Activated CD4-positive, alpha-beta T cell treated with anti-CD3 and anti-CD28 coated beads, Interleukin-2, amount 50 U/mL, for 4 hours (primary cell): ENCODE results near the gene ADAT3.

Source experiments
- DNase-seq, 2 experiments: peaks; one replicate each; pipeline ENCODE4 v3.0.0-alpha.2; 2020

The ADAT3 gene

DNA sequence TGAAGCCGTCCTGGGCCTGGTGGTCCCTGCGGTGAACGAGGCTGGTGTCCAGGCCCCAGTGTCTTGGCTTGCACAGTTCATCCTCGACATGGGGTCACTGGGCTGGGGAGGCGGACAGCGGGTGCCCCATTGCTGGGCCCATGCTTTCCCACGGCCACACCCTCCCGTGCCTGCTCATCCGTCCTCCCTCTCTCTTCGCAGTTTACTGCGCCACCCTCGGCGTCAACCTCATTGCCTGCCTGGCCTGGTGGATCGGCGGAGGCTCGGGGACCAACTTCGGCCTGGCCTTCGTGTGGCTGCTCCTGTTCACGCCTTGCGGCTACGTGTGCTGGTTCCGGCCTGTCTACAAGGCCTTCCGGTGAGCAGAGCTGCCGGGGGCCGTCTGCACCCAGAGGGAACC is 12.7 kb downstream of the ADAT3 start:
- no peak for DNase-seq

DNA sequence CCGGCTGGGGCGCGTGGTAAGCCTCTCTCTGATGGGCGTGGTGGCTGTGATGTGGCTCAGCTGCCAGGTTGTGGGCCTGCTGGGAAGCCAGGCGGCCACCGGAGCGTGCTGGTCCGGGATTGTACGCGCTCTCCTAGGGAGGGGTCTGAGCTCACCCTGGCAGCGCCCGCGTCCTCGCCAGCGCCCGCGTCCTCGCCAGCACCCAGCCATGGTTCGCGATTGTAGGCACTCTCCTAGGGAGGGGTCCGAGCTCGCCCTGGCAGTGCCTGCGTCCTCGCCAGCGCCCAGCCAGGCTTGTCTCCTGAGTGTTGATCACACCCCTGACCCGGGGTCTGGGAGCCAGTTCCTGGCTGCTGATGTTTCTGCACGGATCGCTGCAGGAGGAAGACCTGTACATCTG is 13.8 kb downstream of the ADAT3 start:
- DNase-seq, result no peak

DNA sequence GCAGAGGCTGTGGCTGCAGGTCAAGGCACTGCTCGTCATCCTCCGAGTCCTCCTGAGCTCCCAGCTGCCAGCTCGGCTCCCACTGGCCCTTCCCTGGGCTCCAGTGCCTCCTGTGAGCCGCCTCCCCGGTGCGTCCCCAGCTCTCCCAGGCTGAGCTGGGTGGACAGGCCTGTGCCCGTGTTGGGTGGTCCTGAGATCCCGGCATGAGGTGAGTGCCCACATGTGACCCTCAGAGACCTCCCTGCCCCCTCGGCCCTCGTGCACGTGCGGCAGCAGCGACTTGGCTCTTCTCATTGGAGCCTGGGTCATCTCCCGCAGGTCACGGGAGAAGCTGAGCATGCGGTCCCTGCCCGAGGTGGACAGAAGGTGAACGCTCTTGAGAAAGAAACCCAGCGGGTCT is 15.4 kb downstream of the ADAT3 start:
- no peak for DNase-seq

DNA sequence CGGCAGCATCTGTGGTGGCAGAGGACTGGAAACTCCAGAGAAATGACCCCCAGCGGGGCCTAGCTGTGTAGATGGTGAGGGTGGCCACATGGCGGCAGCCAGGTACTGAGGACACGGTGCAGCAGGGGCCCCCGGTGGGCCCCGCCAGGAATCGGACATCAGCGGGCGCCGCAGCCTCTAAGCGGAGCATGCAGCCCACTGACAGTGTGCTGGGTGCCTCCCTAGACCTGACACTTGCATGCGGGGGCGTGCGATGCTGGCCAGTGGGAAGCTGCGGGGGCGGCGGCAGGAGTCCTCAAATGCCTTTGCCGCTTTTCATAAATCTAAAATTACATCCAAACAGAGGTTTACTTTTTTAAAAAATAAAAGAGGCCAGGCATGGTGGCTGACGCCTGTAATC is 16.1 kb downstream of the ADAT3 start:
- DNase-seq, result no peak

DNA sequence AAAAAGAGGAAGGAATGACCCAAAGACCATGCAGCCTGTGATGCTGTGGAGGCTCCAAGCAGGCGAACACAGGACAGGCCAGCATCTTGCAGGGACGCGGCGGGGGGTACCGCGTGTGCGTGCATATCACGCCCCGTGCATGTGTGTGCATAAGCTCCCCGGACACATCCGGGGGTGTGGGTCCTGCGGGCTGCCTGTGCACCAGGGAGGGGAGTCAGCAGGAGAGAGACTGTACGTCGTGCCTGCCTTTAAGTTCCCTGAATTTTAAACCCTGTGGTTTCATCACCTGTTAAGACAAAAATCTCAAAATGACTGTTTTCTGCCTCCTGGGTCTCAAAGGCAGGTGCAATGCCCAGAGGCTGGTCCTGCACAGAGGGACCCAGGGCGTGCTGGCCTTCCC is 16.6 kb downstream of the ADAT3 start:
- no peak for DNase-seq

DNA sequence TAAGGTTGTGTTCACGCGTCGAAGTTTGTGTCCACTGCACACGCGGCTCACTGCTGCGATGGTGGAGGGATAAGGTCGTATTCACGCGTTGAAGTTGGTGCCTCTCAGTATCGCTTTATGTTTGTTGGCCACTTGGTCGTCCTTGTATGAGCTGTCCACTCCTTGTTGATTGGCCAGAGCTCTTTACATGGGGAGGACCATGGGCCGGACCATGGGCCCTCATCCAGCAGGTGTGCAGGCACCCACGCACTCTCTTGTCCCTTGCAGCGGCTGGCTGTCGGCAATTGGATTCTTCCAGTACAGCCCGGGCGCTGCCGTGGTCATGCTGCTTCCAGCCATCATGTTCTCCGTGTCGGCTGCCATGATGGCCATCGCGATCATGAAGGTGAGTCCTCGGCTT is 17.6 kb downstream of the ADAT3 start:
- DNase-seq, result no peak

DNA sequence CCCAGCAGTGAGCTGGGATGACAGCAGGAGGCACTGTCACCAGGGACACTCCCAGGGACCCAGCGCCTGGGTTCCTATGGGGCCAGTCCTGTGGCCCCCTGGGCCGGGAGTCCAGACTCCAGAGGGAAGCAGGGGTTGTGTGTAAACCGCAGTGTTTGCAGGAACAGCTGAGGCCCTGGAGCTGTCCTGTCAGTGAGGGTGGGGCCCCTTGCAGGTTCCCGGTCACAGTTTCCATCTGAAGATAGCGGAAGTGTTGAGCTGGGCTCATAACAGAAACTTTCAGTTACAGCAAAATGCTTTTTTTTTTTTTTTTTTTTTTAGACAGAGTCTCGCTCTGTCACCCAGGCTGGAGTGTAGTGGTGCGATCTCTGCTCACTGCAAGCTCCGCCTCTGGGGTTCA is 18.1 kb downstream of the ADAT3 start:
- peak in 1 of 2 experiments; percentile 47 for DNase-seq

DNA sequence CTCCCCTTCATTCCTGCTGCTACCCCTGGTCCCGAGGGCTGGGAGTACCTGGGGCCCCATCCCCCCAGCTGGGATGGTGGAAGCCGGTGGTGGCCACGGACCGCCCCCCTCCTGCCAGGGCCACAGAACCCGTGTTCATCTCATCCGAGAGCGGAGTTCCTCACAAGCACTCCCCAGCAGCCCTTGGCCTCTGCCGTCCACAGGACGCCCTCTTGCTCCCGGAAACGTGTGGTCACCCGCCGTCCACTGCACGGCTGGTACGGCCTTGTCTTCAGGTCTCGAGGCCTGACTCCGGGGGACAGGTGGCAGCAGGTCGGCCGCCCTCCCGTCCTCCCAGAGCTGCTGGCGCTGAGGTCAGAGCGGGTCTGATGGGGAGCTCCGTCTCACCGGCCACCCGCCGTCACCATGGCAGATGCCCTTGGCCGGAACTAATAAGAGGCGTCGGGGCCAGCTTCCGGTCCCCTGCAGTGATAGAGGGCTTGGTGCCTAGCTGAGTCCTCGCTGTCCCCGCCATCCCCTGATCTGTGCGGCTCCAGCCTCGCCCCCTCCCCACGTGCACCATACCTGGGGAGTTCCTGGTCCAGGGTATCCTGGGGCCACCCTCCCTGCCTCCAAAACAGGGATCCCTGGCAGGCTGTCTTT is 19.2 kb downstream of the ADAT3 start:
- DNase-seq, result no peak

DNA sequence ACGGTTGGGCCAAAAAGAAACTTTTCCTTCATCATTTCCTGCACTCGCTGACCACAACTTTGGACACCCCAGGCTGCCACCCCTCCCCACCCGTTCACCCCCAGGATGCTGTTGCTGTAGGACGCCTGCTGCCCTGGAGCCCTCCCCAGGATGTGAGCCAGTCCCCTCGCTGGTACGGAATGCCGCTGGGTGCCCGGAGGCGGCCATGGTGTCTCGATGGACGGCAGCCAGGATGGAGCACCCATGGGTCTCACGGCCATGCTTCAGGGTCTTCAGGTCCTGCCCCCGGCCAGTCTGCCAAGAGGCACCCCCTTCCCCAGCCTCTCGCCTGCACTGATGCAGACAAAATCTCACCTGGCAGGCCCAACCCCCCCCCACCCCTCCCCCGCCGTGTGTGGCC is 20.3 kb downstream of the ADAT3 start:
- DNase-seq, result no peak

DNA sequence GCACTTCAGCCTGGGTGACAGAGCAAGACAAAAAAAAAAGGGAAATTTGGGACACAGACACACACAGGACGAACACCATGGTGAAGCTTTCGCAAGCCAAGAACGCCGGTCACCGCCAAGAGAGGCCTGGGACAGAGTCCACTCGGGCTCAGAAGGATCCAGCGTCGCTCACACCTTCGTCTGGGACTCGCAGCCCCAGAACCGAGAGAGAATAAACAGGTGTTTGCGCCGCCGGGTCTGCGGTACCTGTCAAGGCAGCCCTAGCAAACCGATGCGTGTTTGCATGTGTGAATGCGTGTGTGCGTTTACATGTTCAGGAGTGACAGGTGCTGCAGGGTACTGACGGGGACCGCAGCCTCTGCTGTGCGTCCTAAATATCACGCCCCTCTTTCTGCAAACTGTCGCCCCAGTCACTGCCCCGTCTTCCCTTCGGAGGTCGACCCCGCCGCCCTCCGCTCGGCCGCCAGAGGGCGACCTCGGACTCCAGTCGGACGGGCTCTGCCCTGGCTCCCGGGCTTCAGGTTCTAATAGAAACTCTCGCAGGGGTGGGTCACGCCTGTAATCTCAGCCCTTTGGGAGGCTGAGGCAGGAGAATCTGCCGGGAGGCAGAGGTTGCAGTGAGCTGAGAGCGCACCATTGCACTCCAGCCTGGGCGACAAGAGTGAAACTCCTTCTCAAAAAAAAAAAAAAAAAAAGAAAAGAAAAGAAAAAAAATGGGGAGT is 24.0 kb downstream of the ADAT3 start:
- peak; percentile 73 to 74 for DNase-seq

DNA sequence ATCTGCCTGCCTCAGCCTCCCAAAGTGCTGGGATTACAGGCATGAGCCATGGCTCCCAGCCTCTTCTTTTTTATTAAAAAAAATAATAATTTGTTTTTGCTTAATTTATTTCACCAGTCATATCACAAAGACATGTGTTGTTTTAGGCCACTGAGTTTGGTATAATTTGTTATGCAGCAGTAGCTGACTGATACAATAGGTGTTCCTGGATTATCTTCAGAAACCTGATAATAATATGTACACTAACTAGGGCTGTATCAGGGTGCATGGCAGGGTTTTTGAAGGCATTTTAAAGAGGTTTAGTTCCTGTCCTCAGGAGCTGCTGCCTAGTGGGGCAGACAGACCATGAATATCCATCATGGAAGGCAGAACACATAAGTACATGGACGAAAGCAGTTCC is 26.2 kb downstream of the ADAT3 start:
- no peak for DNase-seq

DNA sequence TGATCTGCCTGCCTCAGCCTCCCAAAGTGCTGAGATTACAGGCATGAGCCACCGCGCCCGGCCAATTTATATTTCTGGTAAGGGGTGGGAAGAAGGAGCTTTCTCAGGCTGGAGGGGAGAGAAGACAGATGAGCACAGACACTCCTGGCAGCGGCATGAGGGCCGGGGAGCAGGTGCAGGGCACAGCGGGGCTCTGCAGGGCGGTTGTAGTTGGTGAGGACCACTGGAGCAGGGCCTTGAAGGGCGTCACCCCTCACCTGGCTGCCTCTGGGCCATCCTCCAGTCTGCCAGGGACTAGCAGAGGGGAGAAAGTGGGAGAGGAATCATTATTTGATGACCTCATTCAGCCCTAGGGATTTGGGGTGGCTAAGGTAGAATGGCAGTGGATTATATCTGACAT is 27.2 kb downstream of the ADAT3 start:
- DNase-seq, result no peak

DNA sequence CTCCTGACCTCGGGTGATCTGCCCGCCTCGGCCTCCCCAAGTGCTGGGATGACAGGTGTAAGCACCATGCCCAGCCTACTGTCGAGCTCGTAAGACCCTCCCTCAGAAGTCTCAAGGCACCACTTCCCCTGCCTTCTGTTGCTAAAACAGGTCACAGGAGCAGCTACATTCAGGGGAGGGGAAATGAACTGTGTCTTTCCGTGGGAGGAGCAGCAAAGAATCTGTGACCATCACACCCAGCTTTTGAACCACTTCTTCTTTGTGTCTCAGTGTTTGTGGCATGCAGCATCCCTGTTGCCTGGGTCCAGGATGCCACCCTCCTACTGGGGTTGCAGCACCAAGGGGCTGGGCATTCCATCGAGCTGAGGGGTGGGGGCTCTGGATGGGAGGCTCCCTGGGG is 28.0 kb downstream of the ADAT3 start:
- no peak for DNase-seq

DNA sequence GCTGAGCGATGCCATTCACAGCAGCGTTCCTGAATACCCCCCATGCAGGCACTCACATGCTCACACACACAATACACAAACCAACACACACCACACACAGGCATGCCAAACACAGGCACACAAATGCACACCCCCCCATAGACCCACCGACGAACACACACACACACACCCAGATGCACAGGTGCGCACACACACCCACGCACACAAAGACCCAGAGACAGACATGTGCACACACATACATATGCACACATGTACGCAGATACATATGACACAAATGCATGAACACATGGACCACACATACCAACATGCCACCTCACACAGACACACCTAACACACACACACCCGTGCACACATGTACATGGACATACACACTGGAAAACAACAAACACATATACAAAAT is 28.7 kb downstream of the ADAT3 start:
- no peak for DNase-seq

DNA sequence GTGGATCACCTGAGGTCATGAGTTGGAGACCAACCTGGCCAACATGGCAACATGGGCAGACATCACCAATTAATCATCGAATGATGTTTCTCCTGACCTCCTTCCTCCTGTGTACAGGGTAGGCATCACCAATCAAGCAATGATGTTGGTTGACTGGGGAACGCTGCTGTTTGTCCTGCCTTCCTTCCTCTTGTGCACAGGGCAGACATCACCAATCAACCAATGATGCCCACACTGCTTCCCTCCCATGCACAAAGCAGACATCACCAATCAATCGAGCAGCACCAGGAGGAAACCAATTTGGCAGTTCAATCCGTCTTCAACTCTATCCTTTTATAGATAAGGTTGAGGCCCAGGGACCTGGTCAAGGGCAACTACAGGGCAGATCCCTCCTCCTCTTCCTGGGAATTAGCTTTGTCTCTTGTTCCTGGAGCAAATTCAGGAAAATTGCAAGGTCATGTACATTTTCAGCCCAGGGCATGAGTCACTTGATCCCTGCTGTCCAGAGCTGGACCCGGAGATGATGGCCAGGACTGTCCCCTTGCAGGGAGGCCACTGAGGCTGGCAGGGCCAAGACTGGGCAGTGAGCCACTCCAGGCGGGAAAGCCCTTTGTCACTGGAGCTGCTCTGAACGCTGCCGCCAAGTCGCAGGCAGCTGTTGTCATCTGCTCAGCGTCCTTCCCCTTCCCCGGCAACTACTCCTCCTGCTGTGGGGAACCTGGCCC is 30.4 kb downstream of the ADAT3 start:
- no peak for DNase-seq

DNA sequence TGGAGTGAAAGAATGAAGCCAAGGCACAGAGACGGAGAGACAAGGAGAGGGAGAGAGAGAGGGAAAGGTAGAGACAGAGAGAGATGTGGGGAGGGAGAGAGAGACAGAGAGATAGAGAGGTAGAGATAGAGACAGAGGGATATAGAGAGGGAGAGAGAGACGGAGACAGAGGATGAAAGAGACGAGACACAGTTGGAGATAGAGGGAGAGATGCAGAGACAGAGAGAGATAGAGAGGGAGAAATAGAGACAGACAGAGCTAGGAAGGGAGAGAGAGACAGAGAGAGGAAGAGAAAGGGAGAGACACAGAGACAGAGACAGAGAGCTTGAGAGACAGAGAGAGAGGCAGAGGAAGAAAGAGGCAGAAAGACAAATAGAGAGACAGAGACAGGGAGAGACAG is 31.2 kb downstream of the ADAT3 start:
- DNase-seq, result no peak

DNA sequence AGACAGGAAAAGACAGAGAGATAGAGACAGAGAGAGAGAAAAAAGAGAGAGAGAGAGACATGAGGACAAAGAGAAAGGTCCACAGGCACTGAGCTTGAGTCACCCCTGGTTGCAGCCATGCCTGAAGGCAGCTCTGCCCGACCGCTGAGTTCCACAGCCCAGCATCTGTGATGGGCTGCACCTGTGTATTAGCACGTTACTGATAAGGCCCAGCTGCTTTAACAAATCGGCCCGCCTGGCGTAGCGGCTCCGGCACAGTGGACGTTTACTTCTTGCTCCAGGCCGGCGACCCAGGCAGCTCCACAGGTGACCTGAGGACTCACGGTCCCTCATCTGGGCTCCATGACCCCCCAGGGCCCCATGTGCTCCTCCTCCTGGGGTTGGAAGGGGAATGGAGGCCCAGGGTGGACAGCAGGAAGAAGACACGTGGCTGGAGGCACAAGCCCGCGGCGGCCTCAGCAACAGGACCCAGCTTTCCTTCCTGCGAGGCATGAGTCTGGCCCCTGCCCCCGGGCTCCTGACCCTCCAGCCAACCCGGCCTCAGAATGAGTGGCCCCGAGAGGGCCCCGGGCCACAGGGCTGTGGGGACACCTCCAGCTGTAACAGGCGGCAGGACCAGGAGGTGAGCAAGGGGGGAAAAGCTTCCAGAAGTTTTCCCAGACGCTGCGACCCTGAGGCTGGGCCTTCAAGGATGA is 31.9 kb downstream of the ADAT3 start:
- no peak for DNase-seq

DNA sequence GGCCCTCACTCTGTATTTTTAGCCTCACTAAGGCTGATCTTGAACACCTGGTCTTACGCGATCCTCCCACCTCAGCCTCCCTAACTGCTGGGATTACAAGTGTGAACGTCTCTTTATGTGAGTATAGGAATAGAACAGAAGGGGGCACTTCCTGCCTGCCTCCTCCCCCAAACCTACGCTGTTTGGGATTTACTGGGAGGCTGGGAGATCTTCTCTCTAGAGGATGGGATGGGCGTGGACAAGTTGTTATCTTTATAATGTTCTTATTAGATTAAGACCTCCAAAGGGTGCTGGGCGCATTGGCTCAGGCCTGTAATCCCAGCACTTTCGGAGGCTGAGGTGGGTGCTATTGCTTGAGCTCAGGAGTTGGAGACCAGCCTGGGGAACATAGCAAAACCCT is 32.9 kb downstream of the ADAT3 start:
- no peak for DNase-seq

DNA sequence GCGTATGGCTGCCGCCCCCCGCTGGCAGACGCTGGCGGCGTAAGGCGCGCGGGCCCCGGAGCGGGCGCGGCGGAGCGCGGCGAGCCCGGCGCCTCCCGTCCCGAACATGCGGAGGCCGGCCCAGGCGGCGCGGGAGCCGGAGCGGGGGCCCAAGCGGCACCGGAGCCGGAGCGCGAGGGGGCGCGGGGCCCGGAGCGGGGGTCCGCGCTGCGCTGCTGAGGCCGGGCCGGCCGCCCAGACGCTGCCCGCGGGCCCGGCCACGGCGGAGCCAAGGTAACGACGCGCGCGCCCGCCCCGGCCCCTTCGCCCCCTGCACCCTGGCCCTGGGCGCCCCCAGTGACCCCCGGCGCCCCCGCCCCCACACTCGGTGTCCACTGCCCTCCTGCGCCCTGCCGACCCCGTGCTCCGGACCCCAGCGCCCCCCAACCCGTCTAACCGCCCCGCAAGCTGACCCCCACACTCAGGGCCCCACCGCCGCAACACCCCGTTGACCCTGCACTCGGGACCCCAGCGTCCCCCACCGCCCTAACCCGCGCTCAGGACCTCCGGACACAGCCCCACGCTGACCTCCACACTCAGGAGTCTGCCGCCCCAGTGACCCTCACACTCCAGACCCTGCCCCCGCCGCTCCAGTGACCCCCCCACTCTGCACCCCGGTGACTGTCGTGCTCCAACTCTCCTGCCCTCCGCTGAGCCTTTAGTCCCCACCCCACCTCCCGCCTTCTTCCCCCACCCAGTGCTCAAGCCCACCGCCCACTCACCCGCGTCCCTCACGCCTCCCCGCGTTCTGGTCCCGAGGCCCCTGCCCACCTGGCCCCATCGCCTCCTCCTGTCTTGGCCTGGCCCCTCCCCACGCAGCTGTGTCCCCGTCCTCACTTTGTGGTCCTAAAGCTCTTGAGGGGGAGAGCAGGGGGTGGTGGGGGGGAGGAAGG is 36.2 kb downstream of the ADAT3 start, which contains the start of gene CSNK1G2:
Gene CSNK1G2, plus strand, starts transcription at position 27 of the 932 bp plus-strand sequence. CDS start 28,601 bp downstream, outside the sequence.
- DNase-seq, result peak in 1 of 2 experiments; percentile 31

DNA sequence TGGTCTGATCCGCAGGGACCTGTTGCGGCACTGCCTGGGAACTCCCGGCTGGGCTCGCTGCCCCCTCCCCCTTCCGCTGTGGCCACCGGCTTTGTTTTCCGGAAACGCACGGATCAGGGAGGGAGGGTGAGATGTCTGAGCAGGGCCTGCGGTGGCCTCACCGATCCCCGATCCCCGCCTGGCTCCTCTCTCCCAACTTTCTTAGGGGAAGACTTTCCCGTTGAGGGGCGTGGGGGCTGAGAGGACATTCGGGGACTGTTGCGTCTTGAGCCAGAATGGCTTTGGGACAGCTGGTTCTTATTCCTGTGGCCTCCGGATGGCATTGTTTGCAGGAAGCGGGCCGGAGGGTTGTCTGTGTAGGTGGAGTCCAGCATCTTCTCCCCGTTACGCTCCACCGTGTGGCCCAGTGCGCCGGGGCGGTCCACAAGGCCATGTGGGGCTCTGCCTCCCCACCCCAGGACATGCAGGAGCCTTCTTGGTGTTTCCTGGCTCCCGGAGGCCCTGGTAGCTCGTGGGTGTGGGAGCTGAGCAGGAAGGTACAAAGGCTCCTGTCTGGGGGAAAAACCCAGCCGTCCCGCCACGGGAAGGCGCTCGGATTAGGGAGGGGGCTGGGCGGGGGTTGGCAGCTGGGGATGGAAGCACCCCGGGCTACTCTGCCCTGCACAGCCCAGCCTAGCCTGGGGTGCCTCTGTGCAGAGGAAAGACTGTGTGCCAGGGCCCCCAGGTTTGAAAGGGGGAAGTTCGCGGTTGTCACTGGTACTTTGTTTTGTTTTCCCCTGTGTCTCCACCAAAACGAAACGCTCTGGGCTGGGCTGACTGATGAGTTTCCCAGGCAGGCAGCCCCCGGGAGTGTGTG is 37.1 kb downstream of the ADAT3 start:
- peak; percentile 51 for DNase-seq

DNA sequence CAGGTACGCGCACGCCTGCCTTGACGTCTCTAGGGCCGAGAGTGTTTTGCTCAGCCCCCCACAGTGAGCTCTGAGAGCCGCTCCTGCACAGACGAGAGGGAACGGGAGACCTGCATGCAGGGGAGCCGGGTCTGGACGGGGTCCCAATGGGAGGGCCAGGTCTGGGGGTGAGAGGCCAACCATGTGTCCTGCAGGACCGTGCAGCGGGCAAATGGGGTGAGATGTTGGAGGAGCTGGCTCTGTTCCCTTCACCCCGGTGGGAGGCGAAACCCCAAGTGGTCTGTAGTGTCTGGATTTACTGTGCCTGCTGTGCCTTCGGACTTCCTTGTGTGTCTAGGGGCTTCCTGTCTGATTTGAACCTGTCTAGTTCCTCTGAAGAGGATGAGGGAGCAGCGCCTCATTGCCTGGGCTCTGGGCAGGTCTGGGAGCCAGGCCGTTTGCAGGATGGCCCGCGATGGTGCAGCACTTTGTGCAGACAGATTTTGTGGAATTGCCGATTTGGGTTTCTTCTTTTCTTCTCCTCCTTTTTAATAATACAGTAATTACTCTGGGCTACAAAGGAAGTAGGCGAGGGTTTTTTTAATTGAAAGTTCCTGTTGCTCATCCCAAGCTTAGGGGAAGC is 37.8 kb downstream of the ADAT3 start:
- DNase-seq, result no peak
